GM23338 (cell line): Measurements from ENCODE around the gene DPH1. TPM values are rescaled to one million over a fixed set of nuclear protein-coding genes. Genes with fewer than 3 reads are reported as not detected.
A peak's percentile ranks its signal among the peaks of the same experiment; 100 is the strongest.

Experiments
- ATAC-seq: fragments of 200-7000 bp; cut with Tn5 transposase; 3 replicates; pipeline ENCODE4 v1.9.1; 2020
- DNase-seq: peaks from one replicate; pipeline ENCODE4 v3.0.0-alpha.2; 2015; ENCODE audit warnings: low spot score
- H2AFZ ChIP-seq: fragments of 200-600 bp; sonication (generic); 2 replicates; pipeline ENCODE4 v1.8.0; 2016; ENCODE audit warnings: antibody characterized with exemption, mild to moderate bottlenecking, moderate library complexity
- H3F3A ChIP-seq: fragments of 200-600 bp; sonication (generic); replicated peaks from 2 replicates; pipeline ENCODE4 v1.8.0; 2017; ENCODE audit warnings: antibody characterized with exemption, mixed run types, low read depth
- H3K27ac ChIP-seq: fragments of 200-600 bp; sonication (generic); 2 replicates; pipeline ENCODE4 v1.6.1; 2016; ENCODE audit warnings: low read depth
- H3K27me3 ChIP-seq: fragments of 200-600 bp; sonication (generic); 2 replicates; pipeline ENCODE4 v1.8.0; 2016; ENCODE audit warnings: mild to moderate bottlenecking, mixed run types, moderate library complexity; ENCODE audit not compliant: insufficient read depth
- H3K36me3 ChIP-seq: fragments of 200-600 bp; sonication (generic); 2 replicates; pipeline ENCODE4 v1.8.0; 2016; ENCODE audit warnings: mild to moderate bottlenecking; ENCODE audit not compliant: insufficient read depth
- H3K4me1 ChIP-seq: fragments of 200-600 bp; sonication (generic); 2 replicates; pipeline ENCODE4 v1.8.0; 2016; ENCODE audit warnings: mild to moderate bottlenecking, moderate library complexity; ENCODE audit not compliant: insufficient read depth
- H3K4me2 ChIP-seq: fragments of 200-600 bp; sonication (generic); 2 replicates; pipeline ENCODE4 v1.7.1; 2017; ENCODE audit warnings: mixed run types
- H3K4me3 ChIP-seq: fragments of 200-600 bp; sonication (generic); 2 replicates; pipeline ENCODE4 v1.6.1; 2016; ENCODE audit warnings: mixed run types
- H3K79me2 ChIP-seq: fragments of 200-600 bp; sonication (generic); replicated peaks from 2 replicates; pipeline ENCODE4 v1.8.0; 2017; ENCODE audit warnings: mild to moderate bottlenecking; ENCODE audit not compliant: insufficient read depth
- H3K9me2 ChIP-seq: fragments of 200-600 bp; sonication (generic); 2 replicates; pipeline ENCODE4 v1.8.0; 2017; ENCODE audit not compliant: insufficient read depth
- H4K20me1 ChIP-seq: fragments of 200-600 bp; sonication (generic); replicated peaks from 2 replicates; pipeline ENCODE4 v1.8.0; 2017; ENCODE audit warnings: mild to moderate bottlenecking; ENCODE audit not compliant: insufficient read depth
- H3K27ac Mint-ChIP-seq: 2 replicates; pipeline ENCODE4 v1.8.0; 2020; ENCODE audit warnings: inconsistent platforms, mild to moderate bottlenecking, moderate library complexity, mixed read lengths
- H3K27me3 Mint-ChIP-seq: 3 replicates; pipeline ENCODE4 v1.8.0; 2022; ENCODE audit warnings: low read depth, mild to moderate bottlenecking, moderate library complexity, mixed read lengths, inconsistent platforms; ENCODE audit not compliant: insufficient read depth, poor library complexity
- H3K36me3 Mint-ChIP-seq: 3 replicates; pipeline ENCODE4 v1.8.0; 2021; ENCODE audit warnings: low read depth, mild to moderate bottlenecking, inconsistent platforms, moderate library complexity, mixed read lengths
- H3K4me1 Mint-ChIP-seq: 3 replicates; pipeline ENCODE4 v1.8.0; 2020; ENCODE audit warnings: mild to moderate bottlenecking, inconsistent platforms, mixed read lengths
- H3K4me3 Mint-ChIP-seq: 3 replicates; pipeline ENCODE4 v1.8.0; 2021; ENCODE audit warnings: moderate library complexity, mild to moderate bottlenecking, inconsistent platforms, mixed read lengths
- H3K9me3 Mint-ChIP-seq: 3 replicates; pipeline ENCODE4 v1.8.0; 2020; ENCODE audit warnings: moderate library complexity, mild to moderate bottlenecking, inconsistent platforms, mixed read lengths
- CTCF ChIP-seq, 2 experiments: fragments of 200-600 bp in 1 of 2; sonication (generic) in 1 of 2; conservative IDR thresholded peaks; 2 replicates each; pipeline versions ENCODE4 v1.5.1 to v1.6.1; 2016 to 2017; ENCODE audit warnings: antibody characterized with exemption in 2 of 2, low read depth in 2 of 2, mild to moderate bottlenecking in 2 of 2, moderate library complexity in 1 of 2
- NANOG ChIP-seq: IDR thresholded peaks from 2 replicates; pipeline ENCODE4 v1.6.1; 2016; ENCODE audit warnings: antibody characterized with exemption, borderline replicate concordance
- ZNF331 ChIP-seq: fragments of 250-450 bp; sonication (Bioruptor Pico); IDR thresholded peaks from 2 replicates; pipeline ENCODE4 v1.5.0; 2020; ENCODE audit warnings: low read depth, mild to moderate bottlenecking, moderate library complexity
- ZNF462 ChIP-seq: fragments of 250-450 bp; sonication (Bioruptor Pico); IDR thresholded peaks from 2 replicates; pipeline ENCODE4 v1.5.0; 2020; ENCODE audit warnings: mild to moderate bottlenecking, moderate library complexity
- polyA plus RNA-seq: library from polyadenylated mRNA; unstranded; fragments of >200 nt; fragmentation: Nextera tagmentation; extraction: Ambion mirVana; gene quantifications from 2 replicates; pipeline ENCODE4 v1.2.1, GENCODE V29; 2016
- total RNA-seq: library from RNA; depleted of rRNA; stranded (reverse); fragments of >200 nt; shearing (Covaris generic); gene quantifications from 2 replicates; pipeline ENCODE4 v1.2.3, GENCODE V29; 2014

The DPH1 gene
- total and polyA plus RNA-seq, 2 experiments from 2014 or later, result 11.8 to 28.2 TPM

GRCh38 chr17:2074919-2075318 lies 45.0 kb downstream of the DPH1 start:
- Mint-ChIP-seq H3K27me3 (peaks cover 15% of the 10 kb centered on the region), H3K36me3 (peaks cover 12% of the 10 kb centered on the region), H3K4me3 (no peak overlapping the region), H3K4me1 (peaks cover 29% of the 10 kb centered on the region), H3K9me3 (no peaks in the 10 kb centered on the region), H3K27ac (no peak overlapping the region)
- TF ChIP-seq CTCF (conservative IDR thresholded peaks at IDR 0.05; ENCODE audit: low read depth in 2 of 2) (no peak), NANOG (no peak), ZNF462 (CRISPR knock-in tag) (no peak), ZNF331 (CRISPR knock-in tag) (no peak)
- no peaks in the 10 kb centered on the region for H3K79me2 ChIP-seq
- no peaks in the 10 kb centered on the region for H3K27me3 ChIP-seq
- H3K27ac ChIP-seq, result no peak overlapping the region
- H2AFZ ChIP-seq, result no peak overlapping the region
- H3F3A ChIP-seq, result no peaks in the 10 kb centered on the region; the same call in 1 of the 2 replicates
- no peak for DNase-seq
- H3K9me2 ChIP-seq, result no peaks in the 10 kb centered on the region
- H4K20me1 ChIP-seq, result no peaks in the 10 kb centered on the region; the same call in 1 of the 2 replicates
- ATAC-seq, result peak; percentile 10
- no peak overlapping the region for H3K4me2 ChIP-seq
- H3K36me3 ChIP-seq, result no peaks in the 10 kb centered on the region
- H3K4me1 ChIP-seq, result peaks cover 19% of the 10 kb centered on the region
- H3K4me3 ChIP-seq, result no peak overlapping the region
